HG03196 (cell line): ENCODE results near the gene LRP3.

Source experiments
- ATAC-seq: cut with Tn5 transposase; IDR thresholded peaks from one replicate; pipeline ENCODE4 v1.9.1; 2021; ENCODE audit not compliant: unreplicated experiment

Gene LRP3

DNA sequence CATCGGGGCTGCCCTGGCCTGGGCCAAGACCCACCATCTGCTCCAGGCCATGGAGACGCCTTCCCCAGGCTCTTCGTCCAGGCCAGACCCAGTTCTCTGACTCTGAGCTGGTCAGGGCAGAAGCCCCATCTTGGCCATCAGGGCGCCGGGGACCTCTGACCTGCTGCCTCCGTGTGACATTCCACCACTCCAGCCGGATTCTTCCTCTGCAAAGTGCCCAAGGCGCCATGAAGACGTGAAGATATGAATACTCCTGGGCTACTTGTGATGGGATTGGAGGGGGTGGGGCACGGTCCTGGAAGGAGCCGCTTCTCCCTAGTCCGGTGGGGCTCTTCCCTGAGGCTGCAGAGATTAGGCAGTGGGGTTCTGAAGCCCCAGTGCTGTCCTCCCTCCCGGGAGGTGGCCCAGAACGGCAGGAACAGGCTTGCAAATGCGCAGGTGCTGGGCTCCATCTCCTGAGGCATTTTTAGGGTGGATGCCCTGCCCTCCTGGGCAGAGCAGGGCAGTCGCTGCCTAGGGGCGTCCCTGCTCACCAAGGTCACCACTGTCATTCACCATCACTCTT is 57.5 kb downstream of the LRP3 start:
- no peak for ATAC-seq

- ATAC-seq: no peak
Measured at GRCh38 chr19:33252418-33252962, 58.4 kb downstream of the LRP3 start.

- no peak for ATAC-seq
Measured at GRCh38 chr19:33252971-33253370, 58.8 kb downstream of the LRP3 start.

- ATAC-seq: no peak
Measured at GRCh38 chr19:33254245-33254824, 60.2 kb downstream of the LRP3 start.

DNA sequence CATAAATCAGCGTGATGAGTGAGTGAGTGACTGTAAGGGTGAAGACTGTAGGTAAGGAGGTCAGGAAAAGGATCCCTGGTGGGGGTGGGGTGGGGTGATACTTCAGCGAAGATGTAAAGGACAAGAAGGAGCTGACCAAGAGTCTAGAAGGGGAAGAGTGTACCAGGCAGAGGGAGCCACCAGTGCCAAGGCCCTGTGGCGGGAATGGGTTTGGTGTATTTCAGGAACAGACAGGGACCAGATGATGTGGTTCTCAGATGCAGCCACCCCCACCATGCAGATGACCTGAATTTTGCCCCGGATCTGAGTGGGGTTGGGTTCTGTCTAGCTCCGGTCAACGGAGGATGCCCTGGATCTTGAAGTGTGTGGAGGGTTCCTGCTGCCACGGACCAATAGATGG is 61.7 kb downstream of the LRP3 start:
- no peak for ATAC-seq

DNA sequence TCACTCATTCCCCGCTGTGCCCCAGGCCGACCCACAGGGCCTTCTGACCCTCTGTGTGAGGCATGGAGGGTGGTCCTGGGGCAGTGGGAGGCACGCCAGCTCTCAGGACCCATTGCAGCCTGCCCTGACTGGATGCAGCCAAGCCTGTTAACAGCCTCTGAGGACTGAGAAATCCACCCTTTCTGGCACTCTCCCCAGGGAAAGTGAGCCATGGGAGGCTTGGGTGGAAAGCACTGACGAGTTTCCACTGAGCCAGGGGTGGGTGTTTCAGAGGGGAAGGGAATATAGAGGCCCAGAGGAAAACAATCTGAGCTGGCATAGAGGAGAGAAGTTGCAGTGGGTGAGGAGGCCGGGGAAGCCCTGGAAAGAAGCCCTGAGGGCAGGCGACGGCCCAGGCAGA is 62.1 kb downstream of the LRP3 start:
- ATAC-seq: no peak

DNA sequence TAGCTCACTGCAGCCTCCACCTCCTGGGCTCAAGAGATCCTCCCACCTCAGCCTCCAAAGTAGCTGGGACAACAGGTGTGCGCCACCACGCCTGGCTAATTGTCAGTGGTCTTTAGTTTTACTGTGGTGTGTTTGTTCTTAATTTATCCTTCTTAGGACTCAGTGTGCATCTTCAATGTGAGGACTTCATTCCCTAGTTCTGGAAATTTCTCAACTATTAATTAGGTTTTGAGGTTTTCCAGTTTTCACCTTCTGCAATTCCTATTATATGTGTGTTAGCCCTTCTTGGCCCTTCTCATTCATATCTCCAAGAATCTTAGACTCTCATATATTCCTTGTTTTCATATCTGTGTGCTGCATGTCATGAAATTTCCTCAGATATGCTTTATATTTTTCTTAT is 63.7 kb downstream of the LRP3 start:
- no peak for ATAC-seq
